PC-3 (cell line): ENCODE data around the gene P3H2. TPM values are rescaled to one million over a fixed set of nuclear protein-coding genes. Genes with fewer than 3 reads are reported as not detected.

ENCODE experiments used
- ATAC-seq: fragments of 200-7000 bp; cut with Tn5 transposase; 2 replicates; pipeline ENCODE4 v1.9.1; 2020; ENCODE audit warnings: mild to moderate bottlenecking, moderate library complexity
- BruUV-seq: library from RNA; stranded (reverse); fragments of 400-500 nt; replicated peaks from 2 replicates; lab custom pipeline; 2021; lab: Mats Ljungman, UMichigan
- CTCF ChIA-PET: fragments of 300-600 bp; sonication (Branson Sonifier 250); formaldehyde crosslinking; loops from one replicate; lab custom pipeline; 2022; ENCODE audit warnings: antibody characterized with exemption; lab: Charles Lee
- POLR2A ChIA-PET: fragments of 300-600 bp; sonication (Branson Sonifier 250); formaldehyde crosslinking; loops from one replicate; lab custom pipeline; 2022; ENCODE audit warnings: antibody characterized with exemption; ENCODE audit not compliant: unreplicated experiment; lab: Charles Lee
- DNase-seq: peaks from one replicate; pipeline ENCODE4 v3.0.0-alpha.2; 2015
- H2AFZ ChIP-seq: fragments of 300-600 bp; sonication (generic); 2 replicates; pipeline ENCODE4 v1.6.0; 2016; ENCODE audit warnings: antibody characterized with exemption, low read length
- H3F3A ChIP-seq: fragments of 300-600 bp; sonication (generic); one replicate; pipeline ENCODE4 v1.6.0; 2017; ENCODE audit warnings: antibody characterized with exemption, low read length, control low read depth, mild to moderate bottlenecking; ENCODE audit not compliant: unreplicated experiment
- H3K27ac ChIP-seq: fragments of 300-600 bp; sonication (generic); 2 replicates; pipeline ENCODE4 v1.5.1; 2016; ENCODE audit warnings: mild to moderate bottlenecking, low read length
- H3K27me3 ChIP-seq: fragments of 300-600 bp; sonication (generic); 2 replicates; pipeline ENCODE4 v1.6.1; 2016; ENCODE audit warnings: low read length, mixed read lengths
- H3K36me3 ChIP-seq: fragments of 300-600 bp; sonication (generic); 2 replicates; pipeline ENCODE4 v1.6.1; 2016; ENCODE audit warnings: low read depth, mixed run types, low read length, mixed read lengths
- H3K4me1 ChIP-seq: fragments of 300-600 bp; sonication (generic); 2 replicates; pipeline ENCODE4 v1.5.1; 2016; ENCODE audit warnings: low read length; ENCODE audit not compliant: insufficient read depth
- H3K4me2 ChIP-seq: fragments of 300-600 bp; sonication (generic); 2 replicates; pipeline ENCODE4 v1.6.0; 2016; ENCODE audit warnings: low read length
- H3K4me3 ChIP-seq: fragments of 300-600 bp; sonication (generic); 2 replicates; pipeline ENCODE4 v1.5.1; 2016; ENCODE audit warnings: mild to moderate bottlenecking, low read length, mixed read lengths
- H3K79me2 ChIP-seq: fragments of 300-600 bp; sonication (generic); 2 replicates; pipeline ENCODE4 v1.6.1; 2017; ENCODE audit warnings: low read length, mixed read lengths
- H3K9ac ChIP-seq: fragments of 300-600 bp; sonication (generic); 2 replicates; pipeline ENCODE4 v1.6.0; 2016; ENCODE audit warnings: mild to moderate bottlenecking, low read length
- H3K9me2 ChIP-seq: fragments of 300-600 bp; sonication (generic); replicated peaks from 2 replicates; pipeline ENCODE4 v1.6.1; 2016; ENCODE audit warnings: mixed run types, low read length, mixed read lengths
- H3K9me3 ChIP-seq: fragments of 300-600 bp; sonication (generic); 2 replicates; pipeline ENCODE4 v1.6.1; 2016; ENCODE audit warnings: low read length, mixed read lengths
- H4K20me1 ChIP-seq: fragments of 300-600 bp; sonication (generic); 2 replicates; pipeline ENCODE4 v1.6.1; 2016; ENCODE audit warnings: low read length, mixed read lengths
- EZH2 ChIP-seq: fragments of 300-600 bp; sonication (generic); IDR thresholded peaks from one replicate; pipeline ENCODE4 v1.6.1; 2017; ENCODE audit warnings: antibody characterized with exemption, mild to moderate bottlenecking, low read length; ENCODE audit not compliant: unreplicated experiment
- EZH2phosphoT487 ChIP-seq: fragments of 300-600 bp; sonication (generic); IDR thresholded peaks from 2 replicates; pipeline ENCODE4 v1.6.1; 2018; ENCODE audit warnings: mild to moderate bottlenecking, antibody characterized with exemption, low read length, borderline replicate concordance
- intact Hi-C: fragments of 100-400 bp; cut with micrococcal nuclease; formaldehyde crosslinking; loops from 2 replicates; pipeline ENCODE4 v1.9.0; 2023
- total RNA-seq: library from RNA; depleted of rRNA; stranded (reverse); fragments of >200 nt; gene quantifications from 2 replicates; pipeline ENCODE4 v1.2.3, GENCODE V29; 2014
- TF ChIP-seq, protein P1 (sequence below): fragments of 300-600 bp; sonication (generic); conservative IDR thresholded peaks from 2 replicates; pipeline ENCODE4 v1.5.1; 2017; ENCODE audit warnings: antibody characterized with exemption, low read depth, mild to moderate bottlenecking, low read length

P3H2 gene
- total RNA-seq, 1 experiment from 2014 or later, result 4.5 TPM

- ATAC-seq, result peak; percentile 81
- Histone ChIP-seq H3K27ac (peak overlapping the region; percentile 51), H3F3A (no peaks in the 10 kb centered on the region), H3K4me3 (no peak overlapping the region), H2AFZ (peak overlapping the region; percentile 64), H3K4me2 (peak overlapping the region; percentile 24; the same call in 1 of the 2 replicates), H4K20me1 (no peaks in the 10 kb centered on the region), H3K4me1 (peaks cover 11% of the 10 kb centered on the region), H3K9ac (no peak overlapping the region), H3K9me2 (no peaks in the 10 kb centered on the region), H3K27me3 (no peaks in the 10 kb centered on the region), H3K79me2 (no peaks in the 10 kb centered on the region), H3K9me3 (no peaks in the 10 kb centered on the region), H3K36me3 (no peaks in the 10 kb centered on the region)
- CTCF ChIA-PET, result interaction anchor here (0.6 kb wide), 1 partner anchor 16 kb away, joined by 5 read pairs; no protein-coding TSS in a partner anchor
- intact Hi-C loops, result no loop called here
- no TSS peak for BruUV-seq
- TF ChIP-seq, protein P1, sequence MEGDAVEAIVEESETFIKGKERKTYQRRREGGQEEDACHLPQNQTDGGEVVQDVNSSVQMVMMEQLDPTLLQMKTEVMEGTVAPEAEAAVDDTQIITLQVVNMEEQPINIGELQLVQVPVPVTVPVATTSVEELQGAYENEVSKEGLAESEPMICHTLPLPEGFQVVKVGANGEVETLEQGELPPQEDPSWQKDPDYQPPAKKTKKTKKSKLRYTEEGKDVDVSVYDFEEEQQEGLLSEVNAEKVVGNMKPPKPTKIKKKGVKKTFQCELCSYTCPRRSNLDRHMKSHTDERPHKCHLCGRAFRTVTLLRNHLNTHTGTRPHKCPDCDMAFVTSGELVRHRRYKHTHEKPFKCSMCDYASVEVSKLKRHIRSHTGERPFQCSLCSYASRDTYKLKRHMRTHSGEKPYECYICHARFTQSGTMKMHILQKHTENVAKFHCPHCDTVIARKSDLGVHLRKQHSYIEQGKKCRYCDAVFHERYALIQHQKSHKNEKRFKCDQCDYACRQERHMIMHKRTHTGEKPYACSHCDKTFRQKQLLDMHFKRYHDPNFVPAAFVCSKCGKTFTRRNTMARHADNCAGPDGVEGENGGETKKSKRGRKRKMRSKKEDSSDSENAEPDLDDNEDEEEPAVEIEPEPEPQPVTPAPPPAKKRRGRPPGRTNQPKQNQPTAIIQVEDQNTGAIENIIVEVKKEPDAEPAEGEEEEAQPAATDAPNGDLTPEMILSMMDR, result no peak
- peak; percentile 39 for DNase-seq
- POLR2A ChIA-PET, result interaction anchor here (0.6 kb wide), 1 partner anchor 69 kb away, joined by 8 read pairs; no protein-coding TSS in a partner anchor
These were observed 88.6 kb downstream of the P3H2 start for GRCh38 chr3:190031887-190032752.

DNA sequence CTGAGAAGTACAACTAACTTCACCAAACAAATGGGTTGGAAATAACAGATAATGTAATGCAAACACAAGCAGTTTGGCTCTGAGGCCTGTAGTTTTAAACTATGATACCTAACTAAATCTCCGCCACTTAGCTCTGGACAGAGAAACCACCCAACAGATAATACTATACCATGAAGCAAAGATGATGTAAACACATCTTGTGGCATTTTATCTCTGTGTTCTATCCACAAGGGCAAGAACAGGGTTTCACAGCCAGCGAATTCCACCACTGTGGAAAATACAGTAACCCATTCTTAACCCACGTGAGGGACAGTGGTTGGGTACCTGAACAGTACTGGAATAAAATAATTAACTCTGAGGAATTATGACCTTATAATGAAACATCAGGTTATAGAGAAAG is 93.6 kb downstream of the P3H2 start:
- DNase-seq, result no peak
- Histone ChIP-seq H3K27me3 (no peaks in the 10 kb centered on the region), H3K4me1 (peaks cover 17% of the 10 kb centered on the region), H3K9me3 (no peaks in the 10 kb centered on the region), H3K4me2 (no peak overlapping the region), H3K36me3 (no peaks in the 10 kb centered on the region), H2AFZ (no peak overlapping the region), H3F3A (no peaks in the 10 kb centered on the region), H3K27ac (no peak overlapping the region), H3K9ac (no peak overlapping the region), H3K79me2 (no peaks in the 10 kb centered on the region), H3K4me3 (no peak overlapping the region), H4K20me1 (no peaks in the 10 kb centered on the region), H3K9me2 (no peaks in the 10 kb centered on the region)
- no peak for ATAC-seq
- ChIA-PET POLR2A (no interaction called here), CTCF (no interaction called here)
- intact Hi-C loops, result no loop called here
- BruUV-seq, result no TSS peak
- TF ChIP-seq, protein P1, result no peak
- no peak for TF ChIP-seq EZH2

DNA sequence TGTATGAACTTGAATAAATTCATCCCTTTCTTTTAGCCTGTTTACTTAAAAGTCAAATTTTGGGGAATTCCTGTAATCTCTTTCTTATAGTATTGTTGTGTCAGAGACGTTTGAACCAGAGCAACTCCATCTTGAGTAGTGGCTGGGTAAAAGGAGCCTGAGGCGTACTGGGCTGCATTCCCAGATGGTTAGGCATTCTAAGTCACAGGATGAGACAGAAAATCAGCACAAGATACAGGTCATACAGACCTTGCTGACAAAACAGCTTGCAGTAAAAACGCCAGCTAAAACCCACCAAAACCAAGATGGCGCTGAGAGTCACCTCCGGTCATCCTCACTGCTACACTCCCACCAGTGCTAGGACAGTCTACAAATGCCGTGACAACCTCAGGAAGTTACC is 94.5 kb downstream of the P3H2 start:
- Histone ChIP-seq H3K4me3 (no peak overlapping the region), H4K20me1 (no peaks in the 10 kb centered on the region), H3K4me1 (peaks cover 11% of the 10 kb centered on the region), H3K9me2 (no peaks in the 10 kb centered on the region), H3K9ac (no peak overlapping the region), H3K27ac (no peak overlapping the region), H3K79me2 (no peaks in the 10 kb centered on the region), H3K4me2 (no peak overlapping the region), H3K36me3 (no peaks in the 10 kb centered on the region), H3F3A (no peaks in the 10 kb centered on the region), H3K27me3 (no peaks in the 10 kb centered on the region), H3K9me3 (no peaks in the 10 kb centered on the region), H2AFZ (no peak overlapping the region)
- TF ChIP-seq, protein P1, result no peak
- TF ChIP-seq EZH2phosphoT487 (no peak), EZH2 (no peak)
- intact Hi-C loops, result no loop called here
- no TSS peak for BruUV-seq
- ChIA-PET POLR2A (no interaction called here), CTCF (no interaction called here)
- no peak for ATAC-seq
- peak; percentile 19 for DNase-seq
